Colonic mucosa (tissue), 4 donors: ENCODE measurements around the gene TMEM132D. TPM values are rescaled to one million over a fixed set of nuclear protein-coding genes. Genes with fewer than 3 reads are reported as not detected.
"Not testable (repeated sequence)": the region's sequence is repeated elsewhere in the genome, so short reads cannot be mapped to it uniquely, and the experiment has no call there.

ENCODE experiments used
- DNase-seq: peaks from one replicate; pipeline ENCODE4 v3.0.0-alpha.2; 2020
- H3K27ac ChIP-seq: fragments of 200-600 bp; one replicate; pipeline ENCODE4 v1.8.0; 2021
- H3K27me3 ChIP-seq: fragments of 200-600 bp; one replicate; pipeline ENCODE4 v1.8.0; 2021
- H3K36me3 ChIP-seq: fragments of 200-600 bp; one replicate; pipeline ENCODE4 v1.8.0; 2021
- H3K4me1 ChIP-seq: fragments of 200-600 bp; one replicate; pipeline ENCODE4 v1.8.0; 2021; ENCODE audit warnings: mild to moderate bottlenecking
- H3K4me3 ChIP-seq: fragments of 200-600 bp; one replicate; pipeline ENCODE4 v1.8.0; 2021
- H3K9ac ChIP-seq, 2 donors: one replicate each; pipeline ENCODE4 v1.7.0; 2013; ENCODE audit warnings: control low read depth in 2 of 2, low read depth in 2 of 2, low read length in 2 of 2
- H3K9me3 ChIP-seq: fragments of 200-600 bp; one replicate; pipeline ENCODE4 v1.8.0; 2021
- CTCF ChIP-seq: fragments of 200-600 bp; IDR thresholded peaks from one replicate; pipeline ENCODE4 v1.8.0; 2022; ENCODE audit warnings: antibody characterized with exemption, mild to moderate bottlenecking
- intact Hi-C: fragments of 100-400 bp; cut with DNase I; formaldehyde crosslinking; loops from one replicate; pipeline ENCODE4 v1.14.1; 2022
- total RNA-seq, 2 donors: library from RNA; stranded (reverse); fragmentation: NEBNext Ultra II Directional in 1 of 2; extraction: Animal tissue kit (Norgen Biotek cat#: 25700) in 1 of 2; gene quantifications; one replicate each; pipeline ENCODE4 v1.2.1, GENCODE V29; 2021
- donor health status: healthy.
- donor health status: DM: no; HTN: no; CAD: no.
- donor health status: DM: no; HTN: no; CAD: no.

TMEM132D gene
- total RNA-seq, 2 donors from 2014 or later, result 0.17 to 0.32 TPM

GRCh38 chr12:129902371-129903091 lies 1.3 kb downstream of the TMEM132D start:
- peaks cover 3% of the 10 kb centered on the region for H3K27me3 ChIP-seq
- DNase-seq, result no peak
- H3K36me3 ChIP-seq, result no peaks in the 10 kb centered on the region
- H3K9me3 ChIP-seq, result no peaks in the 10 kb centered on the region
- intact Hi-C loops, result no loop called here
- no peak overlapping the region for H3K4me3 ChIP-seq
- no peak overlapping the region for H3K27ac ChIP-seq
- TF ChIP-seq CTCF, result no peak
- H3K4me1 ChIP-seq, result no peaks in the 10 kb centered on the region
- no peak overlapping the region for H3K9ac ChIP-seq

GRCh38 chr12:129901254-129901653 lies 2.6 kb downstream of the TMEM132D start:
- Histone ChIP-seq H3K9ac (no peak overlapping the region), H3K4me3 (no peak overlapping the region), H3K27me3 (peaks cover 3% of the 10 kb centered on the region), H3K27ac (no peak overlapping the region), H3K4me1 (no peaks in the 10 kb centered on the region), H3K9me3 (no peaks in the 10 kb centered on the region), H3K36me3 (no peaks in the 10 kb centered on the region)
- TF ChIP-seq CTCF, result no peak
- intact Hi-C loops, result no loop called here
- DNase-seq, result no peak

- TF ChIP-seq CTCF, result no peak
- H3K4me3 ChIP-seq, result no peak overlapping the region
- H3K9me3 ChIP-seq, result no peaks in the 10 kb centered on the region
- intact Hi-C loops, result no loop called here
- H3K9ac ChIP-seq, result no peak overlapping the region
- peaks cover 3% of the 10 kb centered on the region for H3K27me3 ChIP-seq
- H3K36me3 ChIP-seq, result no peaks in the 10 kb centered on the region
- no peak for DNase-seq
- no peak overlapping the region for H3K27ac ChIP-seq
- no peaks in the 10 kb centered on the region for H3K4me1 ChIP-seq
These were observed 3.5 kb downstream of the TMEM132D start for GRCh38 chr12:129900306-129900705.

GRCh38 chr12:129899045-129899444 lies 4.8 kb downstream of the TMEM132D start:
- intact Hi-C loops, DNase-seq: not testable (repeated sequence)

GRCh38 chr12:129893691-129894090 lies 10.1 kb downstream of the TMEM132D start:
- no peak for DNase-seq
- no peak overlapping the region for H3K4me3 ChIP-seq
- no peaks in the 10 kb centered on the region for H3K36me3 ChIP-seq
- no peaks in the 10 kb centered on the region for H3K27me3 ChIP-seq
- no peak for TF ChIP-seq CTCF
- no peak overlapping the region for H3K27ac ChIP-seq
- no peak overlapping the region for H3K9ac ChIP-seq
- intact Hi-C loops, result no loop called here
- H3K4me1 ChIP-seq, result no peaks in the 10 kb centered on the region
- H3K9me3 ChIP-seq, result no peaks in the 10 kb centered on the region

More at GRCh38 chr12:129899045-129899444, 4.8 kb downstream of the TMEM132D start:
- not testable (repeated sequence) for H3K36me3 ChIP-seq, H3K27ac ChIP-seq, H3K9me3 ChIP-seq, H3K27me3 ChIP-seq, H3K4me1 ChIP-seq, H3K9ac ChIP-seq, H3K4me3 ChIP-seq

- no peaks in the 10 kb centered on the region for H3K4me1 ChIP-seq
- no peak for DNase-seq
- H3K9ac ChIP-seq, result no peak overlapping the region
- H3K9me3 ChIP-seq, result no peaks in the 10 kb centered on the region
- no peak for TF ChIP-seq CTCF
- no peak overlapping the region for H3K4me3 ChIP-seq
- no peaks in the 10 kb centered on the region for H3K27me3 ChIP-seq
- intact Hi-C loops, result no loop called here
- no peaks in the 10 kb centered on the region for H3K36me3 ChIP-seq
- no peak overlapping the region for H3K27ac ChIP-seq
These were observed 16.7 kb downstream of the TMEM132D start for GRCh38 chr12:129887101-129887500.
